Neural cell (in vitro differentiated cells): Measurements from ENCODE around the gene SIVA1.

Source experiments
- CTCF ChIP-seq: fragments of 450-650 bp; IDR thresholded peaks from 2 replicates; pipeline ENCODE4 v1.5.1; 2014; ENCODE audit warnings: antibody characterized with exemption, mild to moderate bottlenecking, moderate library complexity; ENCODE audit not compliant: poor library complexity, severe bottlenecking
- EP300 ChIP-seq: fragments of 450-650 bp; conservative IDR thresholded peaks from 2 replicates; pipeline ENCODE4 v1.6.1; 2014; ENCODE audit warnings: antibody characterized with exemption, mild to moderate bottlenecking, moderate library complexity; ENCODE audit not compliant: poor library complexity, severe bottlenecking
- EZH2 ChIP-seq: fragments of 200-600, 300-800 bp; shearing (Covaris generic), sonication (generic); IDR thresholded peaks from 2 replicates; pipeline ENCODE4 v1.6.1; 2014; ENCODE audit warnings: antibody characterized with exemption, low read length, borderline replicate concordance, mild to moderate bottlenecking; ENCODE audit not compliant: insufficient read depth, poor library complexity, severe bottlenecking
- MXI1 ChIP-seq: fragments of 450-650 bp; conservative IDR thresholded peaks from 2 replicates; pipeline ENCODE4 v1.6.1; 2014; ENCODE audit warnings: antibody characterized with exemption, mild to moderate bottlenecking; ENCODE audit not compliant: poor library complexity, severe bottlenecking
- POLR2AphosphoS5 ChIP-seq: IDR thresholded peaks from 2 replicates; pipeline ENCODE4 v1.6.1; 2012
- RAD21 ChIP-seq: fragments of 450-650 bp; conservative IDR thresholded peaks from 2 replicates; pipeline ENCODE4 v1.6.1; 2014; ENCODE audit warnings: antibody characterized with exemption, mild to moderate bottlenecking, moderate library complexity
- REST ChIP-seq: IDR thresholded peaks from 2 replicates; pipeline ENCODE4 v1.6.1; 2012; ENCODE audit warnings: borderline replicate concordance
- SMC3 ChIP-seq: fragments of 450-650 bp; conservative IDR thresholded peaks from 2 replicates; pipeline ENCODE4 v1.6.1; 2014; ENCODE audit warnings: antibody characterized with exemption, mild to moderate bottlenecking, moderate library complexity; ENCODE audit not compliant: poor library complexity
- TAF1 ChIP-seq: IDR thresholded peaks from 2 replicates; pipeline ENCODE4 v1.6.1; 2012; ENCODE audit warnings: low read depth

GRCh38 chr14:104745431-104745830 is 7.5 kb upstream of the SIVA1 start:
- TF ChIP-seq CTCF: no peak
- TF ChIP-seq SMC3: no peak
- no peak for TF ChIP-seq EZH2
- no peak for TF ChIP-seq RAD21
- no peak for TF ChIP-seq POLR2AphosphoS5
- no peak for TF ChIP-seq REST
- no peak for TF ChIP-seq TAF1
- TF ChIP-seq MXI1: no peak
- no peak for TF ChIP-seq EP300
